ENCODE results near the gene MUC2. TPM values are rescaled to one million over a fixed set of nuclear protein-coding genes. Genes with fewer than 3 reads are reported as not detected.

MUC2 gene
- total RNA-seq, 1 donor from 2014 or later = not detected

DNA sequence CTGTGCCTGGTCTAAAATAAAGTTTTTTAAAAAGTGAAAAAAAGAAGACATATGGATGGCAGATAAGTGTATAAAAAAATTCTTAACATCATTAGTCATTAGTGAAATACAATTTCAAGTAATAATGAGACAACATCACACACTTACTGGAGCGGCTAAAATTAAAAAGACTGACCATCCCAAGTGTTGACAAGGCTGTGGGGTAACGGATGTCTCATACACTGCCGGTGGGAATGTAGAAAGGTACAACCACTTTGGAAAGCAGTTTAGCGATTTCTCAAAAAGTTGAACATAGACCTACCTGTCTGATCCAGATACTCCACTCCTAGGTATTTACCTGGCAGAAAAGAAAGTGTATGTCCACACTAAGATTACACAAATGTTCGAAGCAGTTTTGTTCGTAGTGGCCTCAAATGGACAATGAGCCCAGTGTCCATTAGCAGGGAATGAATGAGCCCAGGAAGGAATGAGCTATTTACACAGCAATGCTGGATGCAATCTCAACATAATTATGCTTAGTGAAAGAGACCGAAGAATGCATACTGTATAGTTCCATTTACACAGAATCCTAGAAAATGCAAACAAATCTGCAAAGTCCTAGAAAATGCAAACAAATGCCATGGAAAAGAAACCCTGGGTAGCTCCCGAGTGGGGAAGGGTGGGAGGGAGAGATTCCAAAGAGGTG is 6.7 kb upstream of the MUC2 start:
- H3K27ac ChIP-seq = no peak overlapping the region
- H3K9me3 ChIP-seq = no peaks in the 10 kb centered on the region
- peaks cover 3% of the 10 kb centered on the region for H3K4me1 ChIP-seq
- H3K4me3 ChIP-seq = no peak overlapping the region
- no peaks in the 10 kb centered on the region for H3K27me3 ChIP-seq
- H3K36me3 ChIP-seq = no peaks in the 10 kb centered on the region
- DNase-seq (ENCODE audit: extremely low spot score in 2 of 2) = no peak
- intact Hi-C loops (cut with DNase I) = no loop called here
- TF ChIP-seq POLR2A (IDR thresholded peaks at IDR 0.05) = no peak
- TF ChIP-seq, protein P1, sequence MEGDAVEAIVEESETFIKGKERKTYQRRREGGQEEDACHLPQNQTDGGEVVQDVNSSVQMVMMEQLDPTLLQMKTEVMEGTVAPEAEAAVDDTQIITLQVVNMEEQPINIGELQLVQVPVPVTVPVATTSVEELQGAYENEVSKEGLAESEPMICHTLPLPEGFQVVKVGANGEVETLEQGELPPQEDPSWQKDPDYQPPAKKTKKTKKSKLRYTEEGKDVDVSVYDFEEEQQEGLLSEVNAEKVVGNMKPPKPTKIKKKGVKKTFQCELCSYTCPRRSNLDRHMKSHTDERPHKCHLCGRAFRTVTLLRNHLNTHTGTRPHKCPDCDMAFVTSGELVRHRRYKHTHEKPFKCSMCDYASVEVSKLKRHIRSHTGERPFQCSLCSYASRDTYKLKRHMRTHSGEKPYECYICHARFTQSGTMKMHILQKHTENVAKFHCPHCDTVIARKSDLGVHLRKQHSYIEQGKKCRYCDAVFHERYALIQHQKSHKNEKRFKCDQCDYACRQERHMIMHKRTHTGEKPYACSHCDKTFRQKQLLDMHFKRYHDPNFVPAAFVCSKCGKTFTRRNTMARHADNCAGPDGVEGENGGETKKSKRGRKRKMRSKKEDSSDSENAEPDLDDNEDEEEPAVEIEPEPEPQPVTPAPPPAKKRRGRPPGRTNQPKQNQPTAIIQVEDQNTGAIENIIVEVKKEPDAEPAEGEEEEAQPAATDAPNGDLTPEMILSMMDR (IDR thresholded peaks at IDR 0.05) = no peak
- no peak for TF ChIP-seq POLR2AphosphoS5 (IDR thresholded peaks at IDR 0.05; ENCODE audit: insufficient read depth in 1 of 2, low read depth in 1 of 2)

DNA sequence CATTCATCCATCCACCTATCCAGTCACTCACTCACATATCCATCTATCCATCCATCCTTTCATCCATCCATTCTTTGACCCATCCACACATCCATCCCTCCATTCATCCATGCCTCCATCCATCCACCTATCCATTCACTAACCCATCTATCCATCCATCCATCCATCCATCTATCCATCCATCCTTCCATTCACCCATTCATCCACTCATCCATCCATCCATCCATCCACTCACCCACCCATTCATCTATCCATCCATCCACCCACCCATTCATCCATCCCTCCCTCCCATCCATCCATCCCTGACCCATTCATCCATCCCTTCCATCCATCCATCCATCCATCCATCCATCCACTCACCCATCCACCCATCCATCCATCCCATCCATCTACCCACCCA is 4.9 kb upstream of the MUC2 start:
- DNase-seq (ENCODE audit: extremely low spot score in 2 of 2) = no peak
- H3K27ac ChIP-seq = no peak overlapping the region
- TF ChIP-seq POLR2AphosphoS5 (IDR thresholded peaks at IDR 0.05; ENCODE audit: insufficient read depth in 1 of 2, low read depth in 1 of 2) (no peak), POLR2A (IDR thresholded peaks at IDR 0.05) (no peak)
- TF ChIP-seq, protein P1 (IDR thresholded peaks at IDR 0.05) = no peak
- no peaks in the 10 kb centered on the region for H3K36me3 ChIP-seq
- H3K4me3 ChIP-seq = no peak overlapping the region
- no peaks in the 10 kb centered on the region for H3K27me3 ChIP-seq
- H3K4me1 ChIP-seq = peaks cover 12% of the 10 kb centered on the region
- H3K9me3 ChIP-seq = no peaks in the 10 kb centered on the region
- intact Hi-C loops (cut with DNase I) = no loop called here

DNA sequence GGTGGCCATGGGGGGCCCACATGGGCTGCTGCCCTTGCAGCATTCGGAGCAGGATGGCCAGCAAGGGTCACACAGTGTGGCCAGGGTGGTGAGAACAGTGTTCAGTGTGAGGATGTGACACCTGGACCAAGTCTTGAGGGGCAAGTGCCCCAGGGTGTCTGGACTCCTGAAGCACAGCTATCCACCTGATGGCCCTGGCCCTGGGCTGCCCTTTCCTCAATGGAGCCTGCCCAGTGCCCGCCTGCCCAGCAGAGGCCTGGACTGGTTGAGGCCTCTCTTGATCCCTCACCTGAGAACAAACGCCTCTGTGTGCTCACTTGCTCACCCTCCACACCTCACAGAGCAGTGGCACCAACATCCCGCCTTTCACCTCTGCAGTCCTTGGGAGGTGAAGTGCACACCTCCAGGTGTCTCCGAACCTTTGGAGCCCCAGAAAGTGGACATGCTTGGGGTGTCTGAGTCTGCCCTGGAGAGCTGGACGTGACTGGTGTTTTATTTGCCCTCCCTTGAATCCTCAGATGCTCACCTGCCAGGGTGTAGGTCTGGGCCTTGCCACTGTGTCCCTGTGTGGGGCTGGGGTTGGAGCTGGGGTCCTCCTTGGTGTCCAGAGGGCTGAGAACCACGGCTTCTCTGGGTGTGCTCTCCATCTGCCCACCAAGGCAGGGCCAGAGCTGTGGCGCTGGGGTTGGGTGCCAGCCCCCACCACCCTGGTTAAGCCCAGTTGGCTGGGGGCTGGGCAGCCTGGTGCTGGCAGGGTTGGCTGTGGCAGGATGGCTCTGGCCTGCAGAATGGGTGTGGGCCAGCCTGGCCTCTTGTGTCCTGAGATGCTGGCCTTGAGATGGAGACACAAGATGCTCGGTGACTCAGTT is 3.8 kb upstream of the MUC2 start:
- Histone ChIP-seq H3K4me1 (peaks cover 12% of the 10 kb centered on the region), H3K36me3 (no peaks in the 10 kb centered on the region), H3K27me3 (no peaks in the 10 kb centered on the region), H3K27ac (no peak overlapping the region), H3K9me3 (no peaks in the 10 kb centered on the region), H3K4me3 (no peak overlapping the region)
- TF ChIP-seq POLR2AphosphoS5 (IDR thresholded peaks at IDR 0.05; ENCODE audit: insufficient read depth in 1 of 2, low read depth in 1 of 2) = no peak
- TF ChIP-seq, protein P1 (IDR thresholded peaks at IDR 0.05) = no peak
- intact Hi-C loops (cut with DNase I) = no loop called here
- no peak for DNase-seq (ENCODE audit: extremely low spot score in 2 of 2)

DNA sequence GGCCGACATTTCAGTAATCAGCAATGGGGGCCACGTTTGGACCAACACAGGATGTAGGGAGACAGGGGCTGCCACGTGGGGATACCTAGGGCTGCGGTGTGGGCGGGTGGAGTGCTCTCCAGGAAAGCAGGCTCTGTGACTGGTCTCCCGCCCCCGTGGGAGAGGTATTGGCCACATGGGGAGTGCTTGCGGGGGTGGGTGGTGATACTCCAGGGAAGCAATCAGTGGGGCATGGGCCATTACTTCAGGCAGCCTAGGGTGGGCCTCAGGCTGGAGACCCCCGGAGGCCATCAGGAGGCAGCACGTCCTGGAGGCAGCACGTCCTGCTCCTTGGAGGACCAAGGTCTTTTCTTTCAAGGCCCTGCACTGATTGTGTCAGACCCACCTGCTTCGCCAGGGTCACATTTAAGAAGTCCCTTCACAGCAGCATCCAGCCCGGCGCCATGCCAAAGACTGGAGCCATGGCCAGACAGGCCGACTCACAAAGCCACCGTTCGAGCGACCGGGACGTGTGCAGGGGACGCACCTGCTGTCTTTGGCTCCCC is 3.0 kb upstream of the MUC2 start:
- DNase-seq (ENCODE audit: extremely low spot score in 2 of 2) = no peak
- H3K27me3 ChIP-seq = no peaks in the 10 kb centered on the region
- intact Hi-C loops (cut with DNase I) = no loop called here
- no peak overlapping the region for H3K27ac ChIP-seq
- H3K4me3 ChIP-seq = no peak overlapping the region
- peaks cover 12% of the 10 kb centered on the region for H3K4me1 ChIP-seq
- TF ChIP-seq, protein P1 (IDR thresholded peaks at IDR 0.05) = no peak
- TF ChIP-seq POLR2AphosphoS5 (IDR thresholded peaks at IDR 0.05; ENCODE audit: insufficient read depth in 1 of 2, low read depth in 1 of 2) (no peak), POLR2A (IDR thresholded peaks at IDR 0.05) (no peak)
- H3K9me3 ChIP-seq = no peaks in the 10 kb centered on the region
- no peaks in the 10 kb centered on the region for H3K36me3 ChIP-seq

All from vagina (tissue), 2 donors.